Activated naive CD4-positive, alpha-beta T cell treated with anti-CD3 and anti-CD28 coated beads, Interleukin-2, amount 50 U/mL, for 24 hours (primary cell): ENCODE measurements around the gene CLDN18.

Experiments used
- H3K27ac Mint-ChIP-seq: one replicate; pipeline ENCODE4 v1.8.0; 2021; ENCODE audit warnings: mild to moderate bottlenecking, mixed read lengths
- H3K27me3 Mint-ChIP-seq: one replicate; pipeline ENCODE4 v1.8.0; 2021; ENCODE audit warnings: mixed read lengths
- H3K36me3 Mint-ChIP-seq: one replicate; pipeline ENCODE4 v1.8.0; 2021; ENCODE audit warnings: mixed read lengths
- H3K4me1 Mint-ChIP-seq: one replicate; pipeline ENCODE4 v1.8.0; 2021; ENCODE audit warnings: mixed read lengths
- H3K4me3 Mint-ChIP-seq: one replicate; pipeline ENCODE4 v1.8.0; 2021; ENCODE audit warnings: mild to moderate bottlenecking, mixed read lengths
- H3K9me3 Mint-ChIP-seq: one replicate; pipeline ENCODE4 v1.8.0; 2021; ENCODE audit warnings: mixed read lengths

Gene CLDN18

DNA sequence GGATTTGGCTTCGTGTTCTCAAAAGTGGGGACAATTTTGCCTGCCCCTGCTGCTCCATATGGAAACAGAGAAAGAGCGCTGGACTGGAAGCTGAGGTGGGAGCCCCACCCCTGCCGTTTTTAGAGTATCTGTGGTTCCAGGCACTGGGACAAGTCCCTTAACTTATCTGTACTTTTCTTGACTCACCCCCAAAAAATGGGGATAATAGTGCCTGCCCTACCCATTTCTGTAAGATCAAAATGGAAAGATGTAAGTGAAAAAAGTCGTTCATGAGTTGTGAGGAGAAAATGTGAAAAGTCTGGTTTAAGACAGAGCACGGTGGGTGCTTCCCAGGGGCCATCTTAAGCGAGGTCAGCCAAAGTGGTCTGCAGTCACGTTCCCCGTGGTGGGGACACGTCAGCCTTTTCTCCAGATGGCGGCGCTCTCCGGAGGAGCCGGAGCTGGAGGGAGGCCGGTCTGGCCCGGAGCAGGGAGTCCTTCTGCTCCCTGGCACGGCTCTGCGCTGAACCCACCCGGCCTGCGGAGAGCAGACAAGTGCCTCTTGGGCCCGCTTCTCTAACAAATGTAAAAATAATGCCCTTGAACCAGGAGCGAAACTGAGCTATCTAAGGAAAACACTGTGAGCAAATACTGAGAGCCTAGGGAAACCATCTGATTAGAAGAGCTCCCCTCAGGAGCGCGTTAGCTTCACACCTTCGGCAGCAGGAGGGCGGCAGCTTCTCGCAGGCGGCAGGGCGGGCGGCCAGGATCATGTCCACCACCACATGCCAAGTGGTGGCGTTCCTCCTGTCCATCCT, at the start of gene CLDN18:
TSS of gene CLDN18 (plus strand) at position 690 of the 797 bp plus-strand sequence. CDS start at position 751, 61 bp downstream.
- Mint-ChIP-seq H3K9me3 (no peaks in the 10 kb centered on the region), H3K36me3 (no peaks in the 10 kb centered on the region), H3K4me3 (no peak within 1 kb of the TSS), H3K27ac (no peak within 1 kb of the TSS), H3K27me3 (no peaks in the 10 kb centered on the region), H3K4me1 (no peaks in the 10 kb centered on the region)

DNA sequence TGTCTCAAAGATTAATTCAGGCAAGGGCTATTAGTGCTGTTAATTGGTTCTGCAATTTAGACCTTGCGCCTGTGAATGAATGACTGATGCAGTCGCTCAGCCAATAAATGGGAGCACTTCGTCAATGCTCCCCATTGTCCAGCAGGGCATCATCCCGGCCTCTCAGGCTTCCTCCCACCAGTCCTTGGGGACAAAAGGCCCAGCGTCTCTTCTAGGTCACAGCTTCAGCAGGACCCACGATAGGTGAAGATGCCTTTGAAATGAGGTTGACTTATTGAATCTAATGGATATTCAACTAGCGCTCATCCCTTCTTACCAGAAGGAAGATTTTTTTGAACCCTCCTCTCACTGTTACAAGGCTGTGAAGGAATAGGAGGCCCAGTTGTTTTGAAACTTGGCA, 47.7 kb upstream of the CLDN18 start:
- Mint-ChIP-seq H3K4me3 (no peak overlapping the region), H3K36me3 (no peaks in the 10 kb centered on the region), H3K27ac (no peak overlapping the region), H3K4me1 (no peaks in the 10 kb centered on the region), H3K9me3 (no peaks in the 10 kb centered on the region), H3K27me3 (peaks cover 5% of the 10 kb centered on the region)

DNA sequence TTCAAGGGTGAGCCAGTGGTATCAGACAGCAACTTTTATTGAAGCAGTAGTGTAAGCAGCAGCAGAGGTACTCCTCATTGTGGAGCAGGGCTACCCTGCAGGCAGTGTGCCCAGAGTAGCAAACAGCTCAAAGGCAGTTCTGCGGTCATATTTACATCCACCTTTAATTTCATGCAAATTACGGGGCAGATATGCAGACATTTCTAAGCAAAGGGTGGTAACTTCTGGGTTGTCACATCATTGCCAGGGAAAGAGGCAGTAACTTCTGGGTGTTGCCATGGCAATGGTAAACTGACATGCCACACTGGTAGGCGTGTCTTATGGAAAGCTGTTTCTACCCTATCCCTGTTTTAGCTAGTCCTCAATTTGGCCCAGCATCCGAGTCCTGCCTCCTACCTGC, 46.5 kb upstream of the CLDN18 start:
- Mint-ChIP-seq H3K4me1 (no peaks in the 10 kb centered on the region), H3K4me3 (no peak overlapping the region), H3K27me3 (peaks cover 2% of the 10 kb centered on the region), H3K36me3 (no peaks in the 10 kb centered on the region), H3K9me3 (no peaks in the 10 kb centered on the region), H3K27ac (no peak overlapping the region)

DNA sequence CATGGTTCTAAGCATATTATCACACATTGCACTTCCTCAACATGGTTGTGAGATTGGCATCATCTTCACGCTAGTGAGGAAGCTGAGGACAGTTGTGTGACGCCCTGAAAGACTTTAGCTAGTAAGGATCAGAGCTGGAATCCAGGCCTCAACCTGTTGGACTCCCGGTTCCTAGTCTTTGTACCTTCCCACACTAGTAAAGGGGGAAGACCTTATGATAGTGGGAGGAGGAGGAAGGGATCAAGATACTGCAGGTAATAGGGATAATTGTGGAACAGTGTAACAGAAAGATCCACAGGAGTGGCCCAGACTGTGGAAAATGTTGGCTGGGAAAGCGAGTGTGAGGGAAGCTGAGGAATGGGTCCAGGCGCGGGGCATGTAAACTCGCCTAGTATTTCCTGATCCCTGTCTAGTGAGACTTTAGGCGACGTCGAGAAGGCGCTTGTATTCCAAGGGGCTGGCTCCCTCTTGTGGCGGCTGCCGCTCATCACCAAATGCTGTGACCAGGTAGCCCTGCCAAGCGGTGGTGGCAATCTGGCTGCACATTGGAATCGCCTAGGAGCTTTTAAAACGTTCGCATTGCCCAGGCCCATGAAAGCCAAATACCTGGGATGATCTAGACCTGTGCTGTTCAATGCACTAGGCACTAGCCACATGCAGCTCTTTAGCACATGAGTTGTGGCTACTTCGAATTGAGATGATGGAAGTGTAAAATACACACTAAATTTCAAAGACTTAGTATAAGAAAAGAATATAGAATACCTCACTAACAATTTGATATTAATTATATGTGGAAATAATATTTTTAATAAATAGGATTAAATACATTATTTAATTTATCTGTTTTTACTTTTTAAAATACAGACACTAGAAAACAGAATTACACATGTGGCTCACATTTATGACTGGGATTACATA, 38.8 kb upstream of the CLDN18 start:
- Mint-ChIP-seq H3K4me3 (no peak overlapping the region), H3K27ac (no peak overlapping the region), H3K27me3 (peaks cover 11% of the 10 kb centered on the region), H3K9me3 (no peaks in the 10 kb centered on the region), H3K4me1 (no peaks in the 10 kb centered on the region), H3K36me3 (no peaks in the 10 kb centered on the region)

DNA sequence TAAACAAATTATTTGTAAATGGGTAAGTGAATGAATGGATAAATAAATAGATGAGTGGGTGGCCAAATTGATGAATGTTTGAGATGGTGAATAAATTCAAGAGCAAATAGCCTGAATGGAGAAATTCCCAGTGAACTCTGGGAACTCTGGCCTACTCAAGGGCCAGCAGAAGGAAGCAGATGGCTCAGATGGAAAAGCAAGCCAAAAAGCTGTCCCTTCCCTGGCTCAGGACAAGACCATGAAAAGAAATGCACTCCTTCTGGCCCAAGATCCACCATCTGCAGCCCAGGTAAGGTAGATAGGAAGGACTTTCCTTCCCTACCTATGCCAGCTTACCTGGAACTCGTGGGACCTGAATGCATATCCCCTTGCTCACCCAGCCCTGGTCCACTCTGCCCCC, 37.6 kb upstream of the CLDN18 start:
- Mint-ChIP-seq H3K4me3 (no peak overlapping the region), H3K27me3 (peaks cover 16% of the 10 kb centered on the region), H3K27ac (no peak overlapping the region)

DNA sequence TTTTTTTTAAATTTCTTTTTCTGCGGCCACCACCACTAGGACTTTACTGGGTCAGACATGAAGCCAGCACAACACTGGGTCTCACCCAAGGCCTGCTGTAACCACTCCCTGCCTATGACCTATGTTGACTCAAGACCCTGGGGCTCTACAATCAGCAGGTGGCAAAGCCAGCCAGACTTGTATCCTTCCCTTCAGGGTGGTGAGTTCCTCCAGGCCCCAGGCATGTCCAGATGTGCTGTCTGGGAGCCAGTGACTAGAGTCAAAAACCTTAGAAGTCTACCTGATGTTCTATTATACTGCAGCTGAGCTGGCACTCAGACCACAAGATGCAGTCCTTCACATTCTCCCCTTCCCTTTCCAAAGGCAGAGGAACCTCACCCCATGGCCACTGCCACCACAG, 31.6 kb upstream of the CLDN18 start:
- Mint-ChIP-seq H3K27me3 (peaks cover 13% of the 10 kb centered on the region), H3K4me1 (no peaks in the 10 kb centered on the region), H3K36me3 (no peaks in the 10 kb centered on the region), H3K27ac (no peak overlapping the region), H3K9me3 (no peaks in the 10 kb centered on the region), H3K4me3 (no peak overlapping the region)

More for the DNA sequence above, 37.6 kb upstream of the CLDN18 start:
- Mint-ChIP-seq H3K9me3 (no peaks in the 10 kb centered on the region), H3K36me3 (no peaks in the 10 kb centered on the region), H3K4me1 (no peaks in the 10 kb centered on the region)

DNA sequence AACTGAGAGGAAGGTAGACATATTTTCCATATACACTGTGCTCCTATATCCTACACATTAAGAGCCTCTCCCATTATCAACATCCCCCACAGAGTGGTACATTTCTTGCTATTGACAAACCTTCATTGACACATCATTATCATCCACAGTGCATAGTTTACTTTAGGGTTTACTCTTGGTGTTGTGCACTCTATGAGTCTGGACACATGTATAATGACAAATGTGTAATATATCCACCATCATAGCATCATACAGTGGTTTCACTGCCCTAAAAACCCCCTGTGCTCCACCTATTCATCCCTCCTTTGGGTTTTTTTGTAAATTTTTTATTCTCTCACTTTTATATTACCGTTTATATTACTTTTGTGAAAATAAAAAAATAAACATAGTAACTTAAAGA, 22.2 kb upstream of the CLDN18 start:
- Mint-ChIP-seq H3K4me1 (no peaks in the 10 kb centered on the region), H3K9me3 (no peaks in the 10 kb centered on the region), H3K27me3 (no peaks in the 10 kb centered on the region), H3K4me3 (no peak overlapping the region), H3K36me3 (no peaks in the 10 kb centered on the region), H3K27ac (no peak overlapping the region)

DNA sequence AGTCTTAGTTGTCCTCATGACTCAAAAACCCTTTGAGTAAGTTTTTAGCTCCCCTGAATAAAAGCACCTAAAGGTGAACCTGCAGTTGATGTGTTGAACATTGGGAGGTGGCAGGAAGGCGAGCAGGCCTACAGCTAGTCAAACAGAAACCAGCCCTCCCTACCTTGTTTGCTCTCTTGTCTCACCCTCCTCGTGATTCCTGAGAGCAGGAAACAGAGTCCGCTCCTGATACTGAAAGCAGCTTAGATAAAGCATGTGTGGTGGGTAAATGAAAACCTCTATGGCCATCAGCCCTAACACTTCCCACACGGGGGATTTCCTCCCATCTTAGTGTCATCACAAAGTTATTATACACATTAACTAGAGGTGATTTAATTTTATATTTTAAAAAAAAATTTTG, 21.8 kb upstream of the CLDN18 start:
- no peaks in the 10 kb centered on the region for H3K27me3 Mint-ChIP-seq
- no peaks in the 10 kb centered on the region for H3K9me3 Mint-ChIP-seq
- no peak overlapping the region for H3K4me3 Mint-ChIP-seq
- no peak overlapping the region for H3K27ac Mint-ChIP-seq
- no peaks in the 10 kb centered on the region for H3K4me1 Mint-ChIP-seq
- H3K36me3 Mint-ChIP-seq: no peaks in the 10 kb centered on the region

DNA sequence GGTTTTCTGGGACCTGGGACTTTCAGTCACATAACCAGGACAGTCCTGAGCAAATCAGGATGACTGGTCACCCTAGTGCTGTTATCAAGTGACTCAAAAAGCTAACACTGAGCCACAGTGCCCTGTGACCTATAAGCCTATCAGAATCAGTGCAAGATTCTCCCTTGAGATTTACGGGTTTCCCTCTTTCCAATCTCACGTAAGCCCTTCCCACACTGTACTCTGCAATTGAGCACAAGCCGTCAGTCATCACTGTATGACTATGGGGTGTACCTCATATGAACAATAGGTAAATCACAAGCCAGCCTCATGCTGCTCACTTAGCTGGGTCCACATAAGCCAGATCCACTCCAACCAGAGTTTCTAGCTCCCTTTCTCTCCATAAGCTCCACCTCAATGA, 21.0 kb upstream of the CLDN18 start:
- no peak overlapping the region for H3K4me3 Mint-ChIP-seq
- H3K27ac Mint-ChIP-seq: no peak overlapping the region
- H3K36me3 Mint-ChIP-seq: no peaks in the 10 kb centered on the region
- H3K4me1 Mint-ChIP-seq: no peaks in the 10 kb centered on the region
- H3K9me3 Mint-ChIP-seq: peaks cover 3% of the 10 kb centered on the region
- H3K27me3 Mint-ChIP-seq: no peaks in the 10 kb centered on the region

DNA sequence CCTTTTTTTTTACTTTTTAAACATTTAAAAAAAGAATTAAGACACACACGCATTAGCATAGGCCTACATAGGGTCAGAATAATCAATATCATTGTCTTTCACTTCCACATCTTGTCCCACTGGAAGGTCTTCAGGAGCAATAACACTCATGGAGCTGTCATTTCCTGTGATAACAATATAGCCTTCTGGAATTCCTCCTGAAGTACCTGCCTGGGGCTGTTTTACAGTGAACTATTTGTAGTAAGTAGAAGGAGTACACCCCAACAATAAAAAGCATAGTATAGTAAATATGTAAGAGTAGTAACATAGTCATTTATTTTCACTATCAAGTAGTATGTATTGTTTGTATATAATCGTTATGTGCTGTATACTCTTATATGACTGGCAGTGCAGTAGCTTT, 19.5 kb upstream of the CLDN18 start:
- H3K27me3 Mint-ChIP-seq: peaks cover 2% of the 10 kb centered on the region
- no peaks in the 10 kb centered on the region for H3K4me1 Mint-ChIP-seq
- peaks cover 15% of the 10 kb centered on the region for H3K9me3 Mint-ChIP-seq
- H3K36me3 Mint-ChIP-seq: no peaks in the 10 kb centered on the region
- no peak overlapping the region for H3K27ac Mint-ChIP-seq
- H3K4me3 Mint-ChIP-seq: no peak overlapping the region

DNA sequence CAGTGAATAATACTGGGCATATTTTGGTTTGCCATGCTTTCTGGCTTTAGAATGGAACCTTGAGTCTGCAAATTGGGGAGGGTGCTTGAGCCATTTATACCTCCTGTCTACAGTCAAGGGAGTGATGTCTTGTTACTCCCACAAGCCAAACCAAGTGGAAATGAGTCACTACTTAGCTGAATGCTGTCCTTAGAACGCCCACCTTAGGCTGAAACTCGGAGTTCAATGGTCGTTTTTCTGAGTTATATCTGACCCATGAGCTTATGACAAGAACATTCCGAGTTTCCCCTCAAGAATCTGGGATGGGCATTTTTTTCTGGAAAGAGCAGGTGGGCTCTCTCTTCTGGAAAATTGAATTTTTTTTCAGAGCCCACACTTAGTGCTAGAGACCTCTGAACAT, 17.4 kb upstream of the CLDN18 start:
- Mint-ChIP-seq H3K27ac (no peak overlapping the region), H3K27me3 (peaks cover 4% of the 10 kb centered on the region), H3K4me1 (no peaks in the 10 kb centered on the region), H3K4me3 (no peak overlapping the region), H3K9me3 (peaks cover 20% of the 10 kb centered on the region), H3K36me3 (no peaks in the 10 kb centered on the region)

DNA sequence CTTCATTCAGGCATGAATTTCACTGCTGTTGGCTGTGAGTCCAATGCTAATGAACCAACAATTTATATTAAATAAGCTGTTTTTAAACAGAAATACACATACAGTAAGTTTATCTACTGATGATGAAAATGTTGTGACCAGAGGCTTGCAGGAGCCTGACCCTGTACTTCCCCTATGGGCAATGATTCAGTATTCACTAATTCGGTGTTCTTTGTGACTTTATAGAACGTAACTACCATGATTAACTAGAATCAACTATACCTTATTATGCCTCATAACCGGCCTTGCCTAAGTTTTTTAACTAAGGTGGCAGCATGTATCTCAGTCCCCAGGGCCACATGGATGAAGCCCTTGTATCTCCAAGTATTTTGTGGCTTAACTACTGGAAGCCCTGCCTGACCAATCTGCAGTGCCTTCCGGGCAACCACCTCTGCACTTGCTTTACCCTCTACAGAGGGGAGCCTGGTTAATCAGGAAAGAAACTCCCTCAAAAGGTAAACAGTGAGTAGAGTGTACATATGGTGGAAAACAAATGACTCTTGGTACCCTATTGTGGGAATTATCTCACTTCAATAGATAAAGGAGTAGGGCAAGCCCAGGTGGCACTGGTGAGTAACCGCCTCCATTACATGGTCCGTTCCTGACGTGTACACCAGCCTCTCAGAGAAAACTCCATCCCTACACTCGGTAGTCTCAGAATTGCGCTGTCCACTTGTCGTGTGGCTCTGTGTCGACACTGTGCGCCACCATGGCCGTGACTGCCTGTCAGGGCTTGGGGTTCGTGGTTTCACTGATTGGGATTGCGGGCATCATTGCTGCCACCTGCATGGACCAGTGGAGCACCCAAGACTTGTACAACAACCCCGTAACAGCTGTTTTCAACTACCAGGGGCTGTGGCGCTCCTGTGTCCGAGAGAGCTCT, 11.6 kb upstream of the CLDN18 start:
- H3K36me3 Mint-ChIP-seq: no peaks in the 10 kb centered on the region
- no peak overlapping the region for H3K27ac Mint-ChIP-seq
- H3K4me1 Mint-ChIP-seq: no peaks in the 10 kb centered on the region
- no peak overlapping the region for H3K4me3 Mint-ChIP-seq
- H3K27me3 Mint-ChIP-seq: peaks cover 10% of the 10 kb centered on the region
- peaks cover 20% of the 10 kb centered on the region for H3K9me3 Mint-ChIP-seq

DNA sequence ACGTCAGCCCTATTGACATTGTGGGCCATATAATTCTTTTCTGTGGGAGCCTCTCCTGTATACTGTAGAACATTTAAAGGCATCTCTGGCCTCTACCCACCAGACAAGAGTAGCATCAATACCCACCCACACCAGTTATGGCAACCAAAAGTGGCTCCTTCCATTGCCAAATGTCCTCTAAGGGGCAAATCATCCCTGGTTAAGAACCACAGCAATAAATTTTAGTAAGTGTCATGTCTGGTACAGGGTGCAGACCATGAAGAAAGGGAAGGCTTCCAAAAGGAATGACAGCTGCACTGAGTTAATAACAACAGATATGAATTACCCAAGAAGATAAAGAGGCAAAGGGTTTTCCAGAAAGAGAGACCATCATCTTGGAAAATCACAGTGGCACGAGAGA, 6.9 kb upstream of the CLDN18 start:
- Mint-ChIP-seq H3K4me1 (no peaks in the 10 kb centered on the region), H3K4me3 (no peak overlapping the region), H3K9me3 (no peaks in the 10 kb centered on the region), H3K36me3 (no peaks in the 10 kb centered on the region), H3K27me3 (peaks cover 6% of the 10 kb centered on the region), H3K27ac (no peak overlapping the region)

DNA sequence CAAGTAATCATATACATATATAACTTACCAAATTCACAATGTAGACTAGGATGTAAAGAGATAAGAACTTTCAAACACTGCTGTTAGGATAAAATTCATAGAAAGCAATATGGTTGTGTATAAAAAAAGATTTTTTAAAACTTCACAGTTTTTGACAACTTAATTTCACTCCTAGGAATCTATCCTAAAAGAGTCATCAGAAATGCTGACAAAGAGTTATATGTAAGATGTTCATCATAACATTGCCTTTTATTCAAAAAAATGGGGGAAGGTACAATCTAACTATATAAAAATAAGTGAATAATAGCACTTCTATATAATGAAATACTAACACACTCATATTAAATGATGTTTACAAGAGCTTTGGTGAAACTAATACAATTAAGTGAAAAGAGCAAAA, 4.3 kb upstream of the CLDN18 start:
- H3K4me1 Mint-ChIP-seq: no peaks in the 10 kb centered on the region
- H3K9me3 Mint-ChIP-seq: no peaks in the 10 kb centered on the region
- H3K27me3 Mint-ChIP-seq: no peaks in the 10 kb centered on the region
- no peak overlapping the region for H3K4me3 Mint-ChIP-seq
- no peaks in the 10 kb centered on the region for H3K36me3 Mint-ChIP-seq
- H3K27ac Mint-ChIP-seq: no peak overlapping the region

DNA sequence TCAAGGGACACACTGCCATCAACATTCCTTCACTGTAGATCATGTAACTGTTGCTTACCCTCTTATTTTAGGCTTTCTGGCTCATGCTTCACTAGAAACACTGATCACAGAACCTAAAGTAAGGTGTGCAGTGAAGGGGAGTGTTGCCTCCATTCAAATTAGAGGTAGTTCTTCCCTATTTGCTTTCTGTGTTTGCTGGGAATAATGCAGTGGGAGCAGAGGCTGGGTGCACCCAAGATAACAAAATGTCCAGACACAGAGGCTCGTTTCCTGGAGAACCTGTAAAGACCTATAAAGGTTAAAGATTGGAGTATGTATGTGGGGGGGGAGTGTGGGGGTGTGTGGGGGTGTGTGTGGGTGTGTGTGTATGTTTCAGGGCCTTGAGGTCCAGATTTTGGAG, 2.1 kb upstream of the CLDN18 start:
- Mint-ChIP-seq H3K27me3 (no peaks in the 10 kb centered on the region), H3K9me3 (no peaks in the 10 kb centered on the region), H3K27ac (no peak overlapping the region), H3K36me3 (no peaks in the 10 kb centered on the region), H3K4me3 (no peak overlapping the region), H3K4me1 (no peaks in the 10 kb centered on the region)
